ENCODE data around the gene RAD51AP2. TPM values are rescaled to one million over a fixed set of nuclear protein-coding genes. Genes with fewer than 3 reads are reported as not detected.

RAD51AP2 gene
- total and polyA plus RNA-seq, 2 donors, result 0.26 TPM; not detected in 1

DNA sequence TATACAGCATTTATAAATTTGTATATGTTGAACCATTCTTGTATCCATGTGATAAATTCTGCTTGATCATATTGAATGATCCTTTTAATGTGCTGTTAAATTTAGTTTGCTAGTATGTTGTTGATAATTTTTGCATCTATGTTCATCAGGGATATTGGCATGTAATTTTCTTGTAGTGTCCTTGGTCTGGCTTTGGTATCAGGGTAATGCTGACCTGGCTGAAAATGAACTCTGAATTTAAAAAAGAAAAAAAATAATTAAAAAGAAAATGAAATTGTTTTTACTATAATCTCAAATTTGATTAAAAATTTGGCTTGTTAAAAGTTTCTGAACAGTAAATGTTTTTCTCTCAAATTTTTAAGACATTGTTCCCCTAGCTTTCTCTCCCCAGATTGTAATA, 46.3 kb downstream of the RAD51AP2 start:
- Histone ChIP-seq H3K4me1 (ENCODE audit: insufficient read depth) (no peaks in the 10 kb centered on the region), H3K27ac (ENCODE audit: low read depth) (no peak overlapping the region), H3K36me3 (ENCODE audit: insufficient read depth) (no peaks in the 10 kb centered on the region), H3K4me3 (ENCODE audit: low read depth, low read length) (no peak overlapping the region)
- no peak for DNase-seq (ENCODE audit: extremely low spot score)

DNA sequence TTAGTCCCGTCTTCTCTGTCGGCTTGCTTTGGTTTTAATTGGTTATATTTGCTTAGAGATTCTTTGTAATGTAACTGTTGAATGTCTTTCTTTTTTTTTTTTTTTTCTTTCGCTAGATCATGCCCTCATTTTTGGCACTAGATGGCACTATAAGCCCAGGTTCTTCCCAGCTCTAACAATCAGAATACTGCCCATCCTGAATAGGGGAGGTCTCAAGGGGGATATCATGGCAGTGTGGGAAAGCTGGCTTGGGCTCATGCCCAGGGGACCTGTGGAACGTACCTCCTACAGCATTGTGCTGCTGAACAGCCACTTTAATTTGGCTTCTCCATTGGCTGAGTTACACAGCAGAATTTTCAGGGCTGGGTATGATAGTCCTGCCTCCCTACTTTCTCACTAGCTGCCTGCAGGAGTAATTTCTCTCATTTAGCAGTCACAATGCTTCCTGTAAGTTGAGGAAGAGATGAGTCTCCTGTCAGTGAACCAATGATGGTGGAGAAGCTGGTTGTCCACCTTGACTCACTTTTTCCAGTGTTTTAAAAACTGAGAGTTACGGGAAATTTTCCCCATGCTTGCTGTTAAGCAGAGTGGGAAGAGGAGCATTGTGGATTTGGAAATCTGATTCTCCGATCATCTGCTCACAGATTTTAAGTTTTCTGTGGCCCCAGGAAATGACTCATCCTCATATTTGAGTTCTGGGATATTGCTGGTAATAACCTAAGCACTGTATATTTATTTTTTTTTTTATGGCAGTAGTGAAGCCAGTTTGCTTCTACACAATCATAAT, 47.2 kb downstream of the RAD51AP2 start:
- Histone ChIP-seq H3K4me3 (ENCODE audit: low read depth, low read length) (no peak overlapping the region), H3K27ac (ENCODE audit: low read depth) (no peak overlapping the region), H3K36me3 (ENCODE audit: insufficient read depth) (no peaks in the 10 kb centered on the region), H3K4me1 (ENCODE audit: insufficient read depth) (no peaks in the 10 kb centered on the region)
- DNase-seq (ENCODE audit: extremely low spot score), result no peak
- 78% methylated on average over 6 of the region's 6 CpGs for WGBS

DNA sequence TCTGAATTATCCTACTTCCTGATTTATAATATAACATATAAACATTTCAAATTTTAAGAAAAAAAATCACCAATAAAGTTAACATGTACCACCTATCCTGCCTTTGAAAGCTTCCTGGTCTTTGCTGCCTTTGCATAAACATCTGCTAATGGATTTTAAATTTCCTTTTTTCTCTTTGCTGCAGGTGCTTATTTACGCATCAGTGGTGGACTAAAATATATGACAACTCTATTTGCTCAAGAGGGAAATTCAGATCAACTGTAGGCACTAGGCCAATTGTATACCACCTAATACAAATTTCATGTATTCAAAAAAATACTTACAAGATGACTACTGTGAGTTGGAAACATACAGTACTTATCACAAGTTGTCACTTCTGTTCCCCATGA, 57.2 kb downstream of the RAD51AP2 start:
- H3K27ac ChIP-seq (ENCODE audit: low read depth), result no peak overlapping the region
- no peaks in the 10 kb centered on the region for H3K4me1 ChIP-seq (ENCODE audit: insufficient read depth)
- no peaks in the 10 kb centered on the region for H3K36me3 ChIP-seq (ENCODE audit: insufficient read depth)
- no peak overlapping the region for H3K4me3 ChIP-seq (ENCODE audit: low read depth, low read length)
- 94% methylated on average over 1 of the region's 1 CpG for WGBS
- DNase-seq (ENCODE audit: extremely low spot score), result no peak

Other genes starting within 250 kb of the RAD51AP2 start
- 1.7 TPM for gene VSNL1, start 22.3 kb upstream of the RAD51AP2 start, total RNA-seq
- gene VSNL1, start 22.3 kb upstream of the RAD51AP2 start, polyA plus RNA-seq, result 1.1 TPM
- 50.0 TPM for gene SMC6, start 235.4 kb upstream of the RAD51AP2 start, total RNA-seq
- gene SMC6, start 235.4 kb upstream of the RAD51AP2 start, polyA plus RNA-seq, result 7.6 TPM
- gene GEN1, start 235.7 kb upstream of the RAD51AP2 start, total RNA-seq, result 21.0 TPM
- gene GEN1, start 235.7 kb upstream of the RAD51AP2 start, polyA plus RNA-seq, result 1.2 TPM

Measured in urinary bladder (tissue), 4 donors.